ENCODE measurements around the gene CAPN15.

CAPN15 gene

GRCh38 chr16:482468-483185 lies 44.9 kb upstream of the CAPN15 start:
- TF ChIP-seq ZFP3 (CRISPR knock-in tag; IDR thresholded peaks at IDR 0.05) = no peak
- TF ChIP-seq PATZ1 (CRISPR knock-in tag; IDR thresholded peaks at IDR 0.05; ENCODE audit: borderline replicate concordance) = no peak
- TF ChIP-seq GLIS3 (CRISPR knock-in tag; IDR thresholded peaks at IDR 0.05) = no peak
- TF ChIP-seq ZFP30 (CRISPR knock-in tag; IDR thresholded peaks at IDR 0.05) = no peak
- no peak for TF ChIP-seq ZC3H10 (CRISPR knock-in tag; IDR thresholded peaks at IDR 0.05)
- no peak for TF ChIP-seq CREB5 (CRISPR knock-in tag; IDR thresholded peaks at IDR 0.05; ENCODE audit: low read depth)
- TF ChIP-seq ARNTL (CRISPR knock-in tag; IDR thresholded peaks at IDR 0.05; ENCODE audit: borderline replicate concordance, low read depth) = no peak
- no peak for TF ChIP-seq ESRRG (CRISPR knock-in tag; IDR thresholded peaks at IDR 0.05)
- no peak for TF ChIP-seq ISL1 (CRISPR knock-in tag; IDR thresholded peaks at IDR 0.05)
- no peak for TF ChIP-seq OSR1 (CRISPR knock-in tag; IDR thresholded peaks at IDR 0.05)
- no peak for ATAC-seq

GRCh38 chr16:483341-484075 lies 44.0 kb upstream of the CAPN15 start:
- ATAC-seq = no peak

GRCh38 chr16:489606-490005 lies 37.9 kb upstream of the CAPN15 start:
- ATAC-seq = no peak
- TF ChIP-seq CSRNP3 (CRISPR knock-in tag; IDR thresholded peaks at IDR 0.05) = no peak
- TF ChIP-seq TOX (CRISPR knock-in tag; IDR thresholded peaks at IDR 0.05; ENCODE audit: borderline replicate concordance) = no peak
- TF ChIP-seq SNAI2 (CRISPR knock-in tag; IDR thresholded peaks at IDR 0.05) = no peak
- TF ChIP-seq CREB5 (CRISPR knock-in tag; IDR thresholded peaks at IDR 0.05; ENCODE audit: low read depth) = no peak
- no peak for TF ChIP-seq RARB (CRISPR knock-in tag; IDR thresholded peaks at IDR 0.05)
- TF ChIP-seq ESRRG (CRISPR knock-in tag; IDR thresholded peaks at IDR 0.05) = no peak
- no peak for TF ChIP-seq OSR1 (CRISPR knock-in tag; IDR thresholded peaks at IDR 0.05)
- TF ChIP-seq CSDC2 (CRISPR knock-in tag; IDR thresholded peaks at IDR 0.05) = no peak
- TF ChIP-seq TCF4 (CRISPR knock-in tag; IDR thresholded peaks at IDR 0.05; ENCODE audit: borderline replicate concordance) = no peak
- no peak for TF ChIP-seq ARNTL (CRISPR knock-in tag; IDR thresholded peaks at IDR 0.05; ENCODE audit: borderline replicate concordance, low read depth)
- no peak for TF ChIP-seq ISL1 (CRISPR knock-in tag; IDR thresholded peaks at IDR 0.05)

More at GRCh38 chr16:483341-484075, 44.0 kb upstream of the CAPN15 start:
- no peak for TF ChIP-seq SNAI2 (CRISPR knock-in tag; IDR thresholded peaks at IDR 0.05)
- TF ChIP-seq POU6F1 (CRISPR knock-in tag; IDR thresholded peaks at IDR 0.05; ENCODE audit: borderline replicate concordance, low read depth) = no peak
- TF ChIP-seq ESRRG (CRISPR knock-in tag; IDR thresholded peaks at IDR 0.05) = no peak

- TF ChIP-seq RARB (CRISPR knock-in tag; IDR thresholded peaks at IDR 0.05) = no peak
- no peak for TF ChIP-seq OSR1 (CRISPR knock-in tag; IDR thresholded peaks at IDR 0.05)
- no peak for TF ChIP-seq CSDC2 (CRISPR knock-in tag; IDR thresholded peaks at IDR 0.05)
- TF ChIP-seq ESRRG (CRISPR knock-in tag; IDR thresholded peaks at IDR 0.05) = no peak
- TF ChIP-seq ZNF70 (CRISPR knock-in tag; IDR thresholded peaks at IDR 0.05) = no peak
- no peak for TF ChIP-seq ZFP3 (CRISPR knock-in tag; IDR thresholded peaks at IDR 0.05)
- no peak for TF ChIP-seq TCF4 (CRISPR knock-in tag; IDR thresholded peaks at IDR 0.05; ENCODE audit: borderline replicate concordance)
- no peak for TF ChIP-seq ZNF8 (CRISPR knock-in tag; IDR thresholded peaks at IDR 0.05)
- TF ChIP-seq PATZ1 (CRISPR knock-in tag; IDR thresholded peaks at IDR 0.05; ENCODE audit: borderline replicate concordance) = no peak
- no peak for ATAC-seq
Observed at GRCh38 chr16:490768-491167, 36.7 kb upstream of the CAPN15 start.
